SK-N-SH (cell line): ENCODE data around the gene VGLL4. TPM values are rescaled to one million over a fixed set of nuclear protein-coding genes. Genes with fewer than 3 reads are reported as not detected.

Experiments used
- CTCF ChIA-PET: fragments of 300-600, 350-600 bp; formaldehyde crosslinking; extraction: SDS; loops from one replicate; lab custom pipeline; 2021; lab: Yijun Ruan, JAX
- POLR2A ChIA-PET: fragments of 350-600 bp; sonication (Branson Sonifier 250); formaldehyde crosslinking; extraction: SDS; loops from one replicate; lab custom pipeline; 2020; ENCODE audit warnings: antibody characterized with exemption, inconsistent platforms; lab: Yijun Ruan, JAX
- DNase-seq: peaks from one replicate; pipeline ENCODE4 v3.0.0; 2012
- H2AFZ ChIP-seq: fragments of 200-600 bp; sonication (generic); 2 replicates; pipeline ENCODE4 v1.8.1; 2016; ENCODE audit warnings: antibody characterized with exemption, mild to moderate bottlenecking, low read depth
- H3F3A ChIP-seq: fragments of 200-600 bp; sonication (generic); replicated peaks from 2 replicates; pipeline ENCODE3; 2016; ENCODE audit warnings: antibody characterized with exemption, mild to moderate bottlenecking; ENCODE audit not compliant: insufficient read depth
- H3K27ac ChIP-seq, 2 experiments: fragments of 200-500 bp in 1 of 2; fragments of 200-600 bp in 1 of 2; sonication (Bioruptor generic) in 1 of 2; sonication (generic), shearing (Covaris generic) in 1 of 2; 2 replicates each; pipeline versions ENCODE4 v1.5.1 to v1.6.1; 2014 to 2016; ENCODE audit warnings: low read depth in 2 of 2, inconsistent platforms in 1 of 2, low read length in 1 of 2, mild to moderate bottlenecking in 1 of 2, mixed read lengths in 1 of 2
- H3K27me3 ChIP-seq: fragments of 200-600 bp; sonication (generic), shearing (Covaris generic); 2 replicates; pipeline ENCODE4 v1.6.1; 2016; ENCODE audit warnings: mixed run types; ENCODE audit not compliant: insufficient read depth
- H3K36me3 ChIP-seq, 2 experiments: fragments of 200-500 bp in 1 of 2; fragments of 200-600 bp in 1 of 2; sonication (Bioruptor generic) in 1 of 2; sonication (generic) in 1 of 2; replicated peaks in 1 of 2; 2 replicates each; pipeline versions ENCODE3 to v1.5.1; 2014 to 2016; ENCODE audit warnings: low read length in 1 of 2, mild to moderate bottlenecking in 1 of 2; ENCODE audit not compliant: insufficient read depth in 2 of 2, control insufficient read depth in 1 of 2
- H3K4me1 ChIP-seq, 2 experiments: fragments of 200-500 bp in 1 of 2; fragments of 200-600 bp in 1 of 2; sonication (Bioruptor generic) in 1 of 2; sonication (generic), shearing (Covaris generic) in 1 of 2; 2 replicates each; pipeline versions ENCODE4 v1.5.1 to v1.6.1; 2014 to 2016; ENCODE audit warnings: low read depth in 1 of 2, low read length in 1 of 2, mixed run types in 1 of 2; ENCODE audit not compliant: insufficient read depth in 2 of 2, control insufficient read depth in 1 of 2
- H3K4me2 ChIP-seq: fragments of 200-600 bp; sonication (generic), shearing (Covaris generic); 2 replicates; pipeline ENCODE4 v1.6.1; 2017; ENCODE audit warnings: mixed run types
- H3K4me3 ChIP-seq, 2 experiments: fragments of 200-500 bp in 1 of 2; fragments of 200-600 bp in 1 of 2; sonication (Bioruptor generic) in 1 of 2; sonication (generic), shearing (Covaris generic) in 1 of 2; 2 replicates each; pipeline versions ENCODE4 v1.5.1 to v1.8.1; 2014 to 2016; ENCODE audit warnings: low read depth in 2 of 2, inconsistent platforms in 1 of 2, low read length in 1 of 2, mild to moderate bottlenecking in 1 of 2, mixed read lengths in 1 of 2, moderate library complexity in 1 of 2
- H3K79me2 ChIP-seq: fragments of 200-600 bp; sonication (generic); 2 replicates; pipeline ENCODE4 v1.8.1; 2017; ENCODE audit warnings: mild to moderate bottlenecking; ENCODE audit not compliant: insufficient read depth
- H3K9ac ChIP-seq: fragments of 200-600 bp; sonication (generic); 2 replicates; pipeline ENCODE4 v1.6.1; 2017; ENCODE audit warnings: mixed run types
- H3K9me2 ChIP-seq: fragments of 200-600 bp; sonication (generic); 2 replicates; pipeline ENCODE4 v1.6.1; 2017; ENCODE audit warnings: mixed run types
- H3K9me3 ChIP-seq: fragments of 200-600 bp; sonication (generic); 2 replicates; pipeline ENCODE4 v1.6.1; 2017; ENCODE audit warnings: mixed run types, mild to moderate bottlenecking, moderate library complexity
- H4K20me1 ChIP-seq: fragments of 200-600 bp; sonication (generic); 2 replicates; pipeline ENCODE4 v1.6.1; 2017; ENCODE audit warnings: mild to moderate bottlenecking, mixed run types; ENCODE audit not compliant: insufficient read depth
- CHD2 ChIP-seq: fragments of 150-350 bp; IDR thresholded peaks from 2 replicates; pipeline ENCODE4 v1.6.1; 2018; ENCODE audit warnings: low read length; ENCODE audit not compliant: partially characterized antibody
- ELF1 ChIP-seq: IDR thresholded peaks from 2 replicates; pipeline ENCODE4 v1.4.0; 2012
- EZH2phosphoT487 ChIP-seq: fragments of 200-600 bp; sonication (generic); IDR thresholded peaks from 2 replicates; pipeline ENCODE4 v1.6.1; 2017; ENCODE audit warnings: low read depth, mixed run types, mild to moderate bottlenecking, antibody characterized with exemption, moderate library complexity, borderline replicate concordance
- FOXM1 ChIP-seq: IDR thresholded peaks from 2 replicates; pipeline ENCODE4 v1.4.0; 2012; ENCODE audit warnings: low read depth, mild to moderate bottlenecking
- GABPA ChIP-seq: IDR thresholded peaks from 2 replicates; pipeline ENCODE4 v1.4.0; 2012; ENCODE audit warnings: low read depth, mild to moderate bottlenecking
- JUND ChIP-seq: IDR thresholded peaks from 2 replicates; pipeline ENCODE4 v1.4.0; 2012
- MAX ChIP-seq: IDR thresholded peaks from 2 replicates; pipeline ENCODE4 v1.4.0; 2012; ENCODE audit warnings: low read depth
- PBX3 ChIP-seq: IDR thresholded peaks from 2 replicates; pipeline ENCODE4; 2012
- RCOR1 ChIP-seq: fragments of 150-350 bp; IDR thresholded peaks from 2 replicates; pipeline ENCODE4 v1.6.1; 2017; ENCODE audit warnings: antibody characterized with exemption, low read length
- RXRA ChIP-seq: IDR thresholded peaks from 2 replicates; pipeline ENCODE4 v1.4.0; 2012; ENCODE audit warnings: low read depth, mild to moderate bottlenecking, borderline replicate concordance
- SMC3 ChIP-seq: IDR thresholded peaks from 2 replicates; pipeline ENCODE4 v1.6.1; 2012; ENCODE audit warnings: low read depth, low read length, improper control_type of control experiment
- TCF12 ChIP-seq: IDR thresholded peaks from 2 replicates; pipeline ENCODE4 v1.4.0; 2012
- TEAD4 ChIP-seq: IDR thresholded peaks from 2 replicates; pipeline ENCODE4 v1.4.0; 2012; ENCODE audit warnings: mild to moderate bottlenecking, borderline replicate concordance; ENCODE audit not compliant: insufficient read depth
- USF1 ChIP-seq: IDR thresholded peaks from 2 replicates; pipeline ENCODE4 v1.4.0; 2012; ENCODE audit warnings: low read depth, borderline replicate concordance
- USF2 ChIP-seq: fragments of 150-350 bp; IDR thresholded peaks from 2 replicates; pipeline ENCODE4 v1.6.1; 2017; ENCODE audit warnings: antibody characterized with exemption, low read length, low read depth, borderline replicate concordance
- ZBTB33 ChIP-seq: IDR thresholded peaks from 2 replicates; pipeline ENCODE4 v1.4.0; 2012; ENCODE audit warnings: low read depth, borderline replicate concordance
- WGBS: methylation state at CpG from one replicate; pipeline ENCODE4 v1.1.6; 2017; ENCODE audit warnings: low lambda C conversion rate; 5-methylcytosine and 5-hydroxymethylcytosine counted together
- polyA plus RNA-seq, 3 experiments: library from polyadenylated mRNA; depleted of rRNA; stranded (reverse); fragments of >200 nt; gene quantifications; 2 replicates each; pipeline ENCODE4 v1.2.3, GENCODE V29; 2012

Gene VGLL4
- polyA plus RNA-seq, 1 of the 3 experiments (the other 2 are of a cell fraction), result 48.9 TPM

GRCh38 chr3:11648735-11649134 lies 5.0 kb upstream of the VGLL4 start:
- Histone ChIP-seq H3K4me2 (no peak overlapping the region), H3K4me3 (no peak overlapping the region), H3K9me2 (no peaks in the 10 kb centered on the region), H3K9ac (no peak overlapping the region), H2AFZ (no peak overlapping the region), H3F3A (peaks cover 7% of the 10 kb centered on the region), H3K9me3 (no peaks in the 10 kb centered on the region), H3K27me3 (no peaks in the 10 kb centered on the region), H3K27ac (no peak overlapping the region), H3K4me1 (peaks cover 0 to 3% of the 10 kb centered on the region in 2 experiments; a peak in 2 of 4 replicates), H4K20me1 (no peaks in the 10 kb centered on the region), H3K79me2 (peaks cover 8% of the 10 kb centered on the region; the same call in 1 of the 2 replicates), H3K36me3 (no peaks in the 10 kb centered on the region)
- 94% methylated on average over 1 of the region's 1 CpG for WGBS
- no peak for DNase-seq
- CTCF ChIA-PET, result interaction anchor here (1.1 to 6.6 kb wide), 5 partner anchors 8 to 493 kb away, joined by 3 to 147 read pairs (median 3); no protein-coding TSS in a partner anchor
- POLR2A ChIA-PET, result no interaction called here
- no peak for TF ChIP-seq FOXM1
- TF ChIP-seq RCOR1, result no peak

GRCh38 chr3:11643201-11643603 lies 513 bp downstream of the VGLL4 start:
- WGBS, result under 1% methylated on average over 16 of the region's 18 CpGs
- Histone ChIP-seq H3K9ac (peak overlapping the region; percentile 98), H3K4me2 (peak overlapping the region; percentile 84), H3F3A (peaks cover 34% of the 10 kb centered on the region), H4K20me1 (peaks cover 25% of the 10 kb centered on the region), H3K9me2 (no peaks in the 10 kb centered on the region), H3K9me3 (no peaks in the 10 kb centered on the region), H3K79me2 (peaks cover 54% of the 10 kb centered on the region), H3K4me3 (peak overlapping the region; percentile 70 to 71), H2AFZ (peak overlapping the region; percentile 82; the same call in 1 of the 2 replicates), H3K4me1 (peaks cover 25 to 30% of the 10 kb centered on the region in 2 experiments), H3K36me3 (peaks cover 0 to 7% of the 10 kb centered on the region in 2 experiments), H3K27me3 (no peaks in the 10 kb centered on the region), H3K27ac (peak overlapping the region; percentile 98)
- POLR2A ChIA-PET, result interaction anchor here (0.6 to 1.0 kb wide), 3 partner anchors 134 to 192 kb away, joined by 3 to 5 read pairs (median 3); no protein-coding TSS in a partner anchor
- CTCF ChIA-PET, result interaction anchor here (1.0 to 3.0 kb wide), 4 partner anchors 12 to 264 kb away, joined by 3 to 27 read pairs (median 4); no protein-coding TSS in a partner anchor
- TF ChIP-seq ELF1, result no peak
- no peak for TF ChIP-seq SMC3
- TF ChIP-seq EZH2phosphoT487, result no peak
- no peak for TF ChIP-seq RCOR1
- TF ChIP-seq USF2, result no peak
- TF ChIP-seq TEAD4, result no peak
- no peak for TF ChIP-seq PBX3
- TF ChIP-seq MAX, result no peak
- no peak for TF ChIP-seq CHD2
- no peak for TF ChIP-seq USF1
- TF ChIP-seq FOXM1, result no peak
- TF ChIP-seq TCF12, result no peak
- TF ChIP-seq RXRA, result no peak
- no peak for TF ChIP-seq GABPA
- TF ChIP-seq ZBTB33, result no peak
- no peak for TF ChIP-seq JUND
- DNase-seq, result peak; percentile 62
